Neutrophil (primary cell): ENCODE results near the gene PTPRG.
"Not testable (repeated sequence)": the region's sequence is repeated elsewhere in the genome, so short reads cannot be mapped to it uniquely, and the experiment has no call there.

Source experiments
- H3K27ac ChIP-seq: fragments of 200-600 bp; sonication (generic); 2 replicates; pipeline ENCODE4 v1.5.1; 2016; ENCODE audit warnings: mild to moderate bottlenecking, moderate library complexity
- H3K27me3 ChIP-seq: fragments of 200-600 bp; sonication (generic); 2 replicates; pipeline ENCODE4 v1.6.0; 2016; ENCODE audit warnings: mild to moderate bottlenecking
- H3K36me3 ChIP-seq: fragments of 200-600 bp; sonication (generic); 2 replicates; pipeline ENCODE4 v1.5.1; 2017
- H3K4me1 ChIP-seq, 2 experiments: fragments of 200-600 bp in 1 of 2; sonication (generic) in 1 of 2; 1 replicate in 1 of 2; 2 replicates in 1 of 2; pipeline versions ENCODE4 v1.5.1 to v1.6.1; 2013 to 2016; ENCODE audit warnings: low read depth in 1 of 2, low read length in 1 of 2, mild to moderate bottlenecking in 1 of 2, moderate library complexity in 1 of 2; ENCODE audit not compliant: control insufficient read depth in 1 of 2, insufficient read depth in 1 of 2
- H3K4me3 ChIP-seq, 2 experiments: fragments of 200-600 bp in 1 of 2; sonication (generic) in 1 of 2; 1 replicate in 1 of 2; 2 replicates in 1 of 2; pipeline ENCODE4 v1.5.1; 2013 to 2016; ENCODE audit warnings: low read depth in 1 of 2, low read length in 1 of 2, mild to moderate bottlenecking in 1 of 2, moderate library complexity in 1 of 2
- H3K9me3 ChIP-seq: fragments of 200-600 bp; sonication (generic); 2 replicates; pipeline ENCODE4 v1.5.1; 2016
- TF ChIP-seq, protein P1 (sequence below): fragments of 200-600 bp; sonication (generic); IDR thresholded peaks from 2 replicates; pipeline ENCODE4 v1.5.1; 2016; ENCODE audit warnings: antibody characterized with exemption

PTPRG gene

DNA sequence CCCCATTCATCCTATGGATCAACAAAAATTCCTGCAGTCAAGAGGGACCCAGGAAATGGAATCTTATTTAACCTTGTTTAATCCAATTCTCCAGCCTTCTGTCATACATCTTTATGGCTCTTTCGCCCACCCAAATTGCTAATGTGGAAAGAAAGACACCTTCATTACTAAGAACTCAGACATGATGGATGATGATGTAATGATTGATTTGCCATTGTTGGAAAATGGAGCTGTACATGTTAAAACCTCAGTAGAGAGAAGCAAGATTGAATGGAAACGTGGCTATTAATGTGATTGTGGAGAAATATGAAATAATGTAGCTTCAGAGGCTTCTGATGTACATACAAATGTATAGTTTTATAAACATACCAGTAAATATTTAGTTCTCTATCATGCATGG, 15.7 kb upstream of the PTPRG start:
- TF ChIP-seq, protein P1, sequence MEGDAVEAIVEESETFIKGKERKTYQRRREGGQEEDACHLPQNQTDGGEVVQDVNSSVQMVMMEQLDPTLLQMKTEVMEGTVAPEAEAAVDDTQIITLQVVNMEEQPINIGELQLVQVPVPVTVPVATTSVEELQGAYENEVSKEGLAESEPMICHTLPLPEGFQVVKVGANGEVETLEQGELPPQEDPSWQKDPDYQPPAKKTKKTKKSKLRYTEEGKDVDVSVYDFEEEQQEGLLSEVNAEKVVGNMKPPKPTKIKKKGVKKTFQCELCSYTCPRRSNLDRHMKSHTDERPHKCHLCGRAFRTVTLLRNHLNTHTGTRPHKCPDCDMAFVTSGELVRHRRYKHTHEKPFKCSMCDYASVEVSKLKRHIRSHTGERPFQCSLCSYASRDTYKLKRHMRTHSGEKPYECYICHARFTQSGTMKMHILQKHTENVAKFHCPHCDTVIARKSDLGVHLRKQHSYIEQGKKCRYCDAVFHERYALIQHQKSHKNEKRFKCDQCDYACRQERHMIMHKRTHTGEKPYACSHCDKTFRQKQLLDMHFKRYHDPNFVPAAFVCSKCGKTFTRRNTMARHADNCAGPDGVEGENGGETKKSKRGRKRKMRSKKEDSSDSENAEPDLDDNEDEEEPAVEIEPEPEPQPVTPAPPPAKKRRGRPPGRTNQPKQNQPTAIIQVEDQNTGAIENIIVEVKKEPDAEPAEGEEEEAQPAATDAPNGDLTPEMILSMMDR, result no peak
- Histone ChIP-seq H3K27ac (no peak overlapping the region), H3K4me3 (no peak overlapping the region), H3K9me3 (no peaks in the 10 kb centered on the region), H3K27me3 (no peaks in the 10 kb centered on the region), H3K36me3 (no peaks in the 10 kb centered on the region), H3K4me1 (no peaks in the 10 kb centered on the region)

DNA sequence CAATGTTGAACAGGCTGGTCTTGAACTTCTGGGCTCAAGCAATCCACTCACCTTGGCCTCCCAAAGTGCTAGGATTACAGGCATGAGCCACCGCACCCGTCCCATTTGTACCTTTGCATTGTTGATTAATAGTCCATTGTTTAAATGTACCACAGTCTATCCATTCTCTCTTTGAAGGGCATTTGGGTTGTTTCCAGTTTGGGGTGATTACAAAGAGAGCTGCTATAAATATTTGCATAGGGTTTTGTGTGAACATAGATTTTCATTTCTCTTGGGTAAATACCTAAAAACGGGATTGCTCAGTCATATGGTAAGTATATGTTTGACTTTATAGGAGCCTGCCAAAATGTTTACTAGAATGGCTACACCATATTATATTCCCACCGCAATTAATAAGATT, 13.7 kb upstream of the PTPRG start:
- Histone ChIP-seq H3K27ac (no peak overlapping the region), H3K4me1 (no peaks in the 10 kb centered on the region), H3K4me3 (no peak overlapping the region), H3K27me3 (no peaks in the 10 kb centered on the region), H3K36me3 (no peaks in the 10 kb centered on the region), H3K9me3 (no peaks in the 10 kb centered on the region)
- TF ChIP-seq, protein P1, result no peak

DNA sequence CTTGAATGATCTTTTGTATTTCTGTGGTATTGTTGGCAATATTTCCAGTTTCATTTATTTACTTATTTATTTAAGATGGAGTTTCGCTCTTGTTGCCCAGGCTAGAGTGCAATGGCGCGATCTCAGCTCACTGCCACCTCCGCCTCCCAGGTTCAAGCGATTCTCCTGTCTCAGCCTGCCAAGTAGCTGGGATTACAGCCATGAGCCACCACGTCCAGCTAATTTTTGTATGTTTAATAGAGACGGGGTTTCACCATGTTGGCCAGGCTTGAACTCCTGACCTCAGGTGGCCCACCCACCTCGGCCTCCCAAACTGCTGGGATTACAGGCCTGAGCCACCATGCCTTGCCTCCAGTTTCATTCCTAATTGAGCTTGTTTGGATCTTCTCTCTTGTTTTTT, 8.7 kb upstream of the PTPRG start:
- not testable (repeated sequence) for H3K9me3 ChIP-seq, H3K4me3 ChIP-seq
- peaks cover 17% of the 10 kb centered on the region for H3K27me3 ChIP-seq

DNA sequence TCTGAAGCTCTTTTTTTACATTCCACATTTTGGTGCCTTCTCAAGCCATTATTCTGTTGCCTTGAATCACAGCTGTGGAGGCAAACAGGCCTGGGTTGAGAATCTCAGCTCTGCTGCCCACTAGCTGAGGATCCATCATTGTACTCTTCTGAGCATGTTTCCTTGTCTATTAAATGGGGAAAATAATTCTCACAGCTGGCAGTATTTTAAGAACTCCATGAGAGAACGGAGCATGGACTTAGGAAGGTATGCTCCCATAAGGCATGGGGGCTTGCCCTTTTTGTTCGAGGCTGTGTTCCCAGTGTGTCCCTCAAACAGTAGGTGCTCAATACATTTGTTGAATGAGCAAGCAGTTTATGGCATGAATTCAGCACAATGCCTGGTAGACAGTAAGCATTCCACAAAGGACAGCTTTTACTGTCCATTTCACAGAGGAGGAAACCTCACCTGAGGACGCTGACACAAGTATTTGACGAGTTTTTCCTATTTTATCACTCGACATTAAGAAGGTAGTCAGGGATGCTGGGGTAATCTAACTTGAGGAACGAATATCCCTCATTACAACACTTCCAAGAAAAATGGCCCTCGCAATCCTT, 2.1 kb upstream of the PTPRG start:
- peaks cover 82% of the 10 kb centered on the region for H3K27me3 ChIP-seq
- TF ChIP-seq, protein P1, result no peak
- H3K4me3 ChIP-seq, result no peak overlapping the region
- H3K27ac ChIP-seq, result no peak overlapping the region
- no peaks in the 10 kb centered on the region for H3K36me3 ChIP-seq
- H3K4me1 ChIP-seq, result peaks cover 9 to 13% of the 10 kb centered on the region in 2 experiments
- no peaks in the 10 kb centered on the region for H3K9me3 ChIP-seq

More for the DNA sequence above, 8.7 kb upstream of the PTPRG start:
- not testable (repeated sequence) for H3K4me1 ChIP-seq, H3K27ac ChIP-seq, H3K36me3 ChIP-seq

DNA sequence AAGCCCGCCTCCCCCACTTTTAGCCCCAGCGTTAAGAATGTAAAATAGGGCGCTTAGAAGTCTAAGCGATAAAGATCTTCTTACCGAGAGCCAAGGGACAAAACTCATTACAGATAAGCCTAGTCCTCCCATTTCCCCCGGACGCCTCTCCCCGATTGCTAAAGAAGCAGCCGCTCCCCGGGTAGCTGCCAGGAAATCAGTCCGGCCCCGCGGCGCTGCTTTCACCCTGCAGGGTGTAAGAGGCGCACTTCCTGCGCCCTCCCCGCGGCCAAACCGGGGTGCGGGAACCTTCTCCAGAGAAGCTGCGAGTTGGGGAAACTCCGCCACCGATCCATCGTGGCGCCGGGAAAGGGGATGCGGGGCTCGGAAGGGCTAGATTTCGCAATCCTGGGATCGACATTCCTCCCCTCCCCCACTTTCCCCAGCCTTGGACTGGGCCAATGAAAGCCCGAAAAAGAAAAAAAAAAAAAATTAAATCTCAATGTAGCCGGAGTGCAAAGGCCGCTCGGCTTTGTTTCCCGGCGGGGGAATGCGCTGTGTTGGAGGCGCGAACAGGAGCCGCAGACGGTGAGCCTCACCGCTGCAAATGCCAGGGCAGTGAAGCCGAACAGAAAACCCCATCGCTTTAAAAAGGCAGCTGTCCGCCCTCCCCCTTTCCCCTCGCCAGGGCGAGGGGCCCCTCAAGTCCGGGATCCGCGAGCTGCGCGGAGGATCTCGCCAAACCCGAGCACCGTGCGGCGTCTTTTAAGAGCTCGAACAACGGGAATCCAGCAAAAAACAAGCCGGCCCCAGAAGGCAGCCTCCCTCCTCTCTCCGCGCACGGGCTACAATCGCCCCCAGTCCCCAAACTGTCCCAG, 626 bp upstream of the PTPRG start:
- H3K27ac ChIP-seq, result no peak overlapping the region
- H3K36me3 ChIP-seq, result no peaks in the 10 kb centered on the region
- H3K27me3 ChIP-seq, result peaks cover 96% of the 10 kb centered on the region
- TF ChIP-seq, protein P1, result no peak
- H3K9me3 ChIP-seq, result no peaks in the 10 kb centered on the region
- H3K4me3 ChIP-seq, result peak overlapping the region; percentile 29
- H3K4me1 ChIP-seq, result peaks cover 9 to 13% of the 10 kb centered on the region in 2 experiments
